Posterior vena cava (tissue), 2 donors: ENCODE data around the gene NAP1L4. TPM values are rescaled to one million over a fixed set of nuclear protein-coding genes. Genes with fewer than 3 reads are reported as not detected.

Experiments used
- DNase-seq: peaks from one replicate; pipeline ENCODE4 v3.0.0-alpha.2; 2020; ENCODE audit warnings: low spot score
- intact Hi-C, 2 donors: fragments of 100-400 bp; cut with DNase I; formaldehyde crosslinking; loops; one replicate each; pipeline versions ENCODE4 v1.14.1 to v1.14.2; 2022 to 2023
- long read RNA-seq, 2 donors: library from polyadenylated mRNA; unstranded; transcript quantifications; one replicate each; pipeline ENCODE4 v2.0.0, GENCODE V29; 2020 to 2021
- total RNA-seq, 2 donors: library from RNA; stranded (reverse); fragmentation: NEBNext Ultra II Directional; extraction: Animal tissue kit (Norgen Biotek cat#: 25700); gene quantifications; one replicate each; pipeline ENCODE4 v1.2.1, GENCODE V29; 2021
- donor health status: DM: yes; HTN: yes; CAD: no.
- donor health status: DM: yes; HTN: yes; CAD: no.

NAP1L4 gene
- total RNA-seq = 100 to 1,000 TPM in 1 of 2 donors, 10 to 100 TPM in 1; 89.0 to 118 TPM
- long read RNA-seq, donor 1, transcript NAP1L4-222 (15 exons, 2,479 nt) = major isoform, 19 of 46 reads
- long read RNA-seq, donor 1, transcript NAP1L4-201 (16 exons, 2,511 nt) = minor isoform, 7 of 46 reads
- long read RNA-seq, donor 1, partial matches to known transcripts = 1 of 46 reads
- long read RNA-seq, donor 1, other reads (novel, unspliced or antisense) = 17 of 46 reads
- long read RNA-seq, donor 2, transcript NAP1L4-222 (15 exons, 2,479 nt) = major isoform, 149 of 266 reads
- long read RNA-seq, donor 2, transcript NAP1L4-201 (16 exons, 2,511 nt) = minor isoform, 42 of 266 reads
- long read RNA-seq, donor 2, partial matches to known transcripts = 20 of 266 reads
- long read RNA-seq, donor 2, other reads (novel, unspliced or antisense) = 52 of 266 reads

DNA sequence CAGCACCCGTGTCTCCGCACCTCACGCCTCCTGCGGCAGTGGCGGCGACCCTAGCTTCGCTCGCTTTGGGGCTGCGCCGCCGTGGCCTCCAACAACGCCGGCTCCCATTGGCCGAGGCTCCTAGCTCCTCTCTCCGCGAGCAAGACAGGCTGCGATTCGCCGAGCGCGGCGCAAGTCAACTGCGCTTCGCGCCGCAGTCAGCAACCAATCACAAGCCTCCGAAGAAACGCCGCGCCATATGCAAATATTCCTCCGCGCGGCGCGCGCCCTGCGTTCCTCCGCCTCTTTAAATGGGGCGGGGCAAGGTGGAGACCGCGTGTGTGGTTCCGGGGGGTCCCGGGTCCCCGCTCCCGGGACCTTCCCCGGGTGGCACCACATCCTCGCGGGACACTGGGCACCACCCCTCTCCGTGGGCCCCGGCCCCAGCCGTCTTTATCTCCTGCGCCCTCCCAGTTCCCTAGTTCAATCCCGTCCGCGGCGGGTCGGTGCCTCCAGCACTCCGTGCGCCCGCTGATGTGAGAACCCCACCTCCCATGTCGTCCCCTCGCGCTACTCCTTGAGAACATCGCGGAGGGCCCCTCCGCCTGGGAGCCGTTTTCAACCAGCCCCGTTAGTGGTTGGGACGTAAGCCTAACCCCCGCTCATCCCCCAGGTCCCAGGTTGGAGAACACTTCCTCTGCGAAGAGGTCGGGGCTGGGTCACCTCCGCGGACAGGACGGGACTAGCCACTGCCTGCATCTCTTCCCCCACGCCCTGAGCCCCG is at the start of gene NAP1L4:
Gene NAP1L4, minus strand, starts transcription at position 96 of the 763 bp plus-strand sequence. CDS start 13,109 bp downstream, outside the sequence.
- peak; percentile 99 for DNase-seq
- intact Hi-C loops = no loop called here

DNA sequence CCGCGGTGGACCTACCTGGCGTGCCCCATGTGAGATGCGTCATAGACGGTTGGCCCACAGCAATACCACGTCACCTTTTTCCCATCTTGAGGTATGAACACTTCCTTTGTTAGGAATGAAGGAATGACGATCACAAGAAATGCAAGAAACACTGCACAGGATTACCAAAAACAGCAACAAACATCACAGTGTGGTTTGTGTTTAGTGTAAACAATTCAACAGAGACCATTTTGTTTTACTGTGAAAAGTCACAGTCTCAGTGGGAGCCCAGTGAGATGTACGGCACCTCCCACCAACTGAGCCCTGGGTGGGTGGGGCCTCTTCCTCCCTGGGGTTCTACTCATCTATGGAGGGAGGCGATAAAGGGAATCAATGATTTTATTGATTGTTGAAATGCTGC is 48.8 kb upstream of the NAP1L4 start:
- DNase-seq = no peak
- intact Hi-C loops = loop anchor here in 1 of 2 donors (10.0 kb wide), 1 partner anchor 184 kb away; no protein-coding TSS in a partner anchor

GRCh38 chr11:3037945-3038271 is 45.8 kb upstream of the NAP1L4 start:
- no peak for DNase-seq
- intact Hi-C loops = loop anchor here (1.0 to 2.0 kb wide), 2 partner anchors 53 kb away; no protein-coding TSS in a partner anchor

DNA sequence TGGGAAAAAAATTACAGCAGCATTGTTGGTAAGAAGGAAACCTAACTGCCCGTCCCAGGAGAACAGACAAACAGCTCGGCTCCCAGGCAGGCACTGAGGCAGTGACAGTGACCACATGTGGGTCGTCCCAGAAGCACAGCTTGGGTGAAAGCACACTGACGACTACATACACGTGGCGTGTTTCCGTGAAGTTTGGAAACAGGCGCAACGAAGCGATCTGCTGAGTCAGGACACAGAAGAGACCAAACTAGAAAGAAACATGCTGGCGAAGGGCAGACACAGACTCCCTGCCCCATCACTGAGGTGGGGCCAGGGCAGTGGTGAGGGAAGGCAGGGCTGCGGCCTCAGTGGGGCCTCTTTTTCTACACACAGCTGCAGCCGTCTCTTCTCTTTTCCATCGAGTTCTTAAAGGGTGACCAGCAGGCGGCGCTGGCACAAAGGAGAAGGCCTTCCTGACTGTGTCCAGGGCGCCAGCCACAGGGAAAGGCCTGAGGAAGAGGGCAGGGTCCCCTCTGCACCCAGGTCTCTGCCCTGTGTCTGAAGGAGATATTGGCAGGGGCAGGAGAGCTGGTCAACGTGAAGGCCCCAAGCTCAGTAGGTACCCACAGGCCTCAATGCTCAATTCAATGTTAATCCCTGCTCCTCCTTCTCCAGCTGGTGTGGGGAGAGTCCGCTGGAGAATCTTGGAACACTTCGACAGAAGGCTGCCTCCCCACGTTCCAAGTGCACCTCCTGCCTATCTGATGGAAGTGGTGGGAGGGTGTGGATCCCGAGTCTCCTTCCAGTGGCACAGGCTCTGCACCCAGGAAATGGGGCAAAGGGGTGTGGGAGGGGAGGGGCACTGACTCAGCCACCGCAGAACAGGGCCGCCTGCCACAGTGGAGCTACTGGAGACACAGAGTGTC is 45.2 kb upstream of the NAP1L4 start:
- intact Hi-C loops = loop anchor here in 1 of 2 donors (1.0 kb wide), 1 partner anchor 54 kb away; no protein-coding TSS in a partner anchor
- DNase-seq = peak; percentile 95

DNA sequence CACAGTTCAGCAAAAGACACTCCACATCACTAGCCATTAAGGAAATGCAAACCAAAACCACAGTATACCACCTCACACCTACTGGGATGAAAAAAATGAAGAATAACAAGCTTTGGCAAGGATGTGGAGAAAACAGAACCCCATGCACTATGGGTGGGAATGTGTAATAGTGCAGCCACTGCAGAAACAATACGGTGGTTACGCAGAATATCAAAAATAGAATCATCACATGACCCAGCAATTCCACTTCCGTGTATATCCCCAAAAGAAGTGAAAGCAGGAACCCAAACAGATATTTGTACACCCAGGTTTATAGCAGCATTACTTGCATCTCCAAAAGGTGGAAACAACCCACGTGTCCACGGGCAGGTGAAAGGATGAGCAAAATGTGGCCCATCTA is 44.3 kb upstream of the NAP1L4 start:
- no peak for DNase-seq
- intact Hi-C loops = no loop called here

- no peak for DNase-seq
- intact Hi-C loops = no loop called here
These were observed 43.2 kb upstream of the NAP1L4 start for GRCh38 chr11:3035333-3035732.

DNA sequence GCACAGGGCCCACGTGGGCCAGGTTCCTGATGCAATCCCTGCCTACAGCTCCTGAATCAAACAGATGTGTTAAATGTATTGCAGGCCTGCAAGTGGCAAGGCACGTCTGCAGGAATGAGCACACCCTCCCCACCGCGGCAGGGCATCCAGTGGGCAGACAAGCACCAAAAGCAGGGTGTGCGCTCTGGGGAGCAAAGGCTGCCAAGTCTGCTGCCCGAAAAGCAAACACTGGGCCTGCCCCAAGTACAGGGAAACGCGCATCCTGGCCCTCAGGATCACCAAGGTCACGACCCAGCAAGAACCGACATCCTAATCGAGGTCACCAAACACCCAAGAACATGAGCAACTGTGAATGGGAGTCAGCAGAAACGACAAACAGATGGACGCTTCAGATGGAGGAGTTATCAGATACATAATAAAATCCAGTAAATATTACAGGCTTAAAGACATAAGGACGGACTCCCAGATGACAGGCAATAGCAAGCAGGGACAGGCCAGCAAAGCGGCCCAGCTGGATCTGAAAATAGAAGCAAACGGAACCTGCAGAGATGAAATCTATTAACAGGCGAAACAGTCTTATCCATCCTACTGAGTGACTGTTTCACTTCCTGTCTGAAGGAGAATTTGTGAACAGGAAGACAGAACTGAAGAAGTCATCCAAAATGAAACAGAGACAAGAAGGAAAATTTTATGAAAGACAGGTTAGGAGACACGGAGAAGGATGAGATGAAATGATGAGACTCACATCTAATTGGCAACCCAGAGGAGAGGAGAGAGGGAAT is 38.4 kb upstream of the NAP1L4 start:
- intact Hi-C loops = no loop called here
- no peak for DNase-seq

GRCh38 chr11:3028813-3029212 is 36.7 kb upstream of the NAP1L4 start:
- intact Hi-C loops = loop anchor here in 1 of 2 donors (10.0 kb wide), 1 partner anchor 176 kb away; no protein-coding TSS in a partner anchor
- no peak for DNase-seq

DNA sequence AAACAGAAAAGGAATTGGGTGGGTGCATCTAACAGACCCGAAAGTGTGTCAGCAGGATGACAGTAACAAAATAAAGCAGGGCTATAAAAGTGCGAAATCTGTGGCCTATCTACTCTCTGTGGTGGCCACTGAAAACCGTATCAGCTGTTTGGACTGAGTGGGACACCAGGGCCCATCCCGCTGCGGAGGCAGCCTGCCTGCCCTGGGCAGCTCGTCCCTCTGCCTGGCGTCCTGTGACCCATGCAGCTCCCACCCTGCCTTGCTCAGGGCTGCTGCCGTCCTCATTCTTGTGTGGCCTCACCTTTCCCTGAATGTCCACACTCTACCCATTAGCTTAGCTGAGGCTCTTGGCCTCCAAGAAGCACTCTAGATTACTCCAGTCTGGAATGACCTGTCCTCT is 34.7 kb upstream of the NAP1L4 start:
- DNase-seq = no peak
- intact Hi-C loops = loop anchor here in 1 of 2 donors (10.0 kb wide), 1 partner anchor 178 kb away; no protein-coding TSS in a partner anchor

GRCh38 chr11:3022982-3023381 is 30.9 kb upstream of the NAP1L4 start:
- no peak for DNase-seq
- intact Hi-C loops = loop anchor here in 1 of 2 donors (10.0 kb wide), 1 partner anchor 182 kb away; no protein-coding TSS in a partner anchor

- DNase-seq = no peak
- intact Hi-C loops = loop anchor here in 1 of 2 donors (10.0 kb wide), 1 partner anchor 182 kb away; no protein-coding TSS in a partner anchor
These were observed 30.3 kb upstream of the NAP1L4 start for GRCh38 chr11:3022300-3022967.

- no peak for DNase-seq
- intact Hi-C loops = loop anchor here in 1 of 2 donors (10.0 kb wide), 1 partner anchor 184 kb away; no protein-coding TSS in a partner anchor
These were observed 29.0 kb upstream of the NAP1L4 start for GRCh38 chr11:3021125-3021524.

DNA sequence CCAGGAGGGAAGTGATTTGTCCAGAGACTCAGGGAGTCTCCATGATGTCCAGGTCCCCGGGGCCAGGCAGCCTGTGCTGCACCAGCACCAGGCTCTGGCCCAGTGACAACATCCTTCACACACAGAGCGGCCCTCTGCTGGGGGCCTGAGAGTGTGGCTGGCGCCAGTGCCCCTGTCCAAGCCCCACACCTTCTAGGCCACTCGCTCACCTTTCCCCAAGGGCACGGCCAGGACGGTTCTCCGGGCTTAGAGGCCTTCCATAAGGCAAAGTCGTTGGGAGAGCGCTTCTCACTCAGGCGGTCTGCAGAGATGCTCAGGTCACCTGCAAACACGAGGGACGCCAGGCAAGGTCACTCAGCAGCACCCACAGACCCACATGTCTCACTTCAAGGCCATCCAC is 27.9 kb upstream of the NAP1L4 start:
- intact Hi-C loops = loop anchor here in 1 of 2 donors (10.0 kb wide), 1 partner anchor 185 kb away; no protein-coding TSS in a partner anchor
- no peak for DNase-seq

DNA sequence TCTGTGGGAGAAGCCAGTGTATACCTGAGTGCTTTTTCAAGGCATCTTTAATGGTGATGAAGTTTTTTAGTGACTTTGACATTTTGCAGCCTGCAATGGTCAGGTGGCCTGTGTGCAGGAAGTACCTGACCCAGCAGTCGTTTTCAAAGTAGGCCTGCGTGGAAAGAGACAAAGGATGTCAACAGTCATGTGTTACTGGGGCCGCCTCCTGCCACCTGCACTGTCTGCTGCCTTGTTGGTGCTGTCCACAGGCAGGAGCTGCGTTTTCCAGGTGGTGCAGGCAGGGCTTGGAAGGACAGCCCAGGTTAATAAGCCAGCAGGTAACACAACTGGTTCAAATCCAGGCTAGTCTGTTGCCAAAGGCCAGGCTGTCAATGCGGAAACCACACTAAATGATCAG is 26.5 kb upstream of the NAP1L4 start:
- DNase-seq = no peak
- intact Hi-C loops = no loop called here

- no peak for DNase-seq
- intact Hi-C loops = no loop called here
These were observed 24.7 kb upstream of the NAP1L4 start for GRCh38 chr11:3016861-3017260.

DNA sequence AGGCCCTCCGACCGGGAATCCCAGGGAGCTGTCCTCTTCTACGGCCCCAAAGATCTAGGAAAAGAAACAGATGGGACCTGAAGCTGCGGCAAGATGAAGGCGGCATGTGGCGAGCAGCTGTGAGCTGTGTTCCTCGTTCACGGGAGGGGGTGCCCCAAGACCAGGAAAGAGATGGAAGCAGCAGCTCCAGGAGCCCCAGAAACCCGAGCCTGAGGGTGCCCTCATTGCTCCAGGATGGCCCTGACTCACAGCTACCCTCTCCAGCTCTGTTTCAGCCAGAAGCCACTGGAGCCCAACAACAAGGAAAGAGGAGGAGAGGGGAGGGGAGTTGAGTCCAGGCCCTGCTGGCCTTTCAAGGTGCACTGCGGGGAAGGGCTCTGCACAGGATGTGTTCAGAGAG is 23.7 kb upstream of the NAP1L4 start:
- intact Hi-C loops = no loop called here
- DNase-seq = no peak

GRCh38 chr11:3014943-3015342 is 22.8 kb upstream of the NAP1L4 start:
- no peak for DNase-seq
- intact Hi-C loops = no loop called here
